Activated T-helper 9 cell treated with anti-CD3 and anti-CD28 coated beads, Interleukin-2, amount 50 U/mL, for 16 hours (primary cell): ENCODE measurements around the gene TNIK.

ENCODE experiments used
- DNase-seq: peaks from one replicate; pipeline ENCODE4 v3.0.0-alpha.2; 2020; ENCODE audit warnings: low read depth

The TNIK gene

DNA sequence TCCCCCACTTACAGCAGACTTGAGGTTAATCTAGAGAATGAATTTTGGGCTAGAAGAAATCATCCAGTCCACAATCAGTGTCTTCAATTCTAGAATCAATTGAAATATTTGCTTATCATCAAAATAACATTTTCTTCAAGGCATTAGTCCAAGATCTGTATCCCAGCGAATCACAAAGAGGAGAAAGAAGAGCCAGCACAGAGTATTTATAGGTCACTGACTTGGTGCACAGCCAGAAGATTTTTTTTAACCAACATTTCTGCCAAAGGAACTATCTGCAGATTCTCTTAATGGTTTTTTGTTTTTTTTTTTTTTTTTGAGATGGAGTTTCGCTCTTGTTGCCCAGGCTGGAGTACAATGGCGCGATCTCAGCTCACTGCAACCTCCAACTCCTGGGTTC lies 178.2 kb downstream of the TNIK start:
- no peak for DNase-seq

DNA sequence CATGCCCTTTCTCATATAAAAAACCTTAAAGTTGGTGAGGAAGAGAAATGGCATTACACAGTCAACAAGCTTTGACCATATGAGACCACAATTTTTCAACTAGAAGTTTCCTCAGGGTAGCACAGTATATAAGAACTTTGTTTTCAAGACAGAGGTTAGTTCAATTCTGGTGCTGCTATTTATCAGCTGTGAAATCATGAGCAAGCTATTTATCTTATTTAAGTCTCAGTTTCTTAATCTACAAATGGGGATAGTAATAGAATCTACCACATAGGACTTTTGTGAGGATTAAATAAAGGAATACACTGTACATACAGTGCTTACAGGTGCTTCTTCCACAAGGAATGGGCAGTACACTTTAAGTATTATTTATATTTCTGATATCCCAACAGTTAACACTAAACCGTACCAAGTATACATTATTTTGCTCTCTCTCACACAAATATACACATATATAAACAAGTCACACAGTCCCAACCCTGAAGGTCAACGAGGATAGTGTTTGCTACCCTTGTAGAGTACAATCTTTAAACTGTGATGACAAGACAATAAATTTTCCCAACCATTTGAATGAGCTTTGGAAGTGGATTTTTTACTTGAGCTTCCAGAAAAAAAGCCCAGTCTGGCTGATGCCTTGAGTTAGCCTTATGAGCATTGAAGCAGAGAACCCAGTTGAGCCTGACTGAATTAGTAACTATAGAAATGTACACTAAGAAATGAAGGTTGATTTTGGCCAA lies 178.8 kb downstream of the TNIK start:
- no peak for DNase-seq

GRCh38 chr3:171279972-171280371 lies 180.2 kb downstream of the TNIK start:
- no peak for DNase-seq

GRCh38 chr3:171278299-171278590 lies 182.0 kb downstream of the TNIK start:
- DNase-seq, result no peak

GRCh38 chr3:171277456-171278298 lies 182.5 kb downstream of the TNIK start:
- no peak for DNase-seq

DNA sequence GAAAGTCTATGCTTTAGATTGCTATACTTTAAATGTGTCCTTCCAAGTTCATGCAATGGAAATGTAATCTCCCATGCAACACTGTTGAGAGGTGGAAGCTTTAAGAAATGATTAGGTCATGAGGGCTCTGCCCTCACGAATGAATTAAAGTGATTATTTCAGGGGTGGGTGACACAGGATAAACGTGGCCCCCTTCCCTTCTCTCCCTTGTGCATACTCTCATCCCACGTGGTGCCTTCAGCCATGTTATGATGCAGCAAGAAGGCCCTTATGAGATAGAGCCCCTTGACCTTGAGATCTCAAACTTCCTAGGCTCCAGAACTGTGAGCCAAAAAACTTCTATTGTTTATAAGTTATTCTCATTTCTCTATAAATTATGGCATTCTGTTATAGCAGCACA lies 183.3 kb downstream of the TNIK start:
- no peak for DNase-seq

GRCh38 chr3:171274222-171274621 lies 186.0 kb downstream of the TNIK start:
- DNase-seq, result no peak

GRCh38 chr3:171270541-171270940 lies 189.7 kb downstream of the TNIK start:
- DNase-seq, result no peak

DNA sequence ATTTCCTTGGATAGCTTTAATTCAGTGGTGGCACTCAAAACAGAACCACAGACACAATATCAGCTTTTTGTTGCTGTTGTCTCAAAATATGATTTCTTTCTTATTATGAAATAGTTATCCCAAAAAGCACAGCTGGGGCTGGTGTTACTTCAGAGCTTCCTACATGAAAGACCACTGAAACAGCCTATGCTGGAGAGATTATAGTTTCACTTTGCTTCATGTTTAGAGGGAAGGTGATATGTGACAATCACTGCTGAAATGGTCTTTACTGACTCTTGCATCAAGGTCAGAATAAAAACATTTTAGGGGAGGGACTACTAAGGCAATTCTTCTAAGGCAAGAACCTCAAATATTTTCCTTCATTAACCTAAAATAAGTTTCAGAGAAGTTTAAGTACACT lies 190.7 kb downstream of the TNIK start:
- DNase-seq, result no peak

GRCh38 chr3:171268677-171269076 lies 191.5 kb downstream of the TNIK start:
- no peak for DNase-seq

GRCh38 chr3:171267104-171267503 lies 193.1 kb downstream of the TNIK start:
- no peak for DNase-seq

GRCh38 chr3:171266740-171267073 lies 193.5 kb downstream of the TNIK start:
- DNase-seq, result no peak

DNA sequence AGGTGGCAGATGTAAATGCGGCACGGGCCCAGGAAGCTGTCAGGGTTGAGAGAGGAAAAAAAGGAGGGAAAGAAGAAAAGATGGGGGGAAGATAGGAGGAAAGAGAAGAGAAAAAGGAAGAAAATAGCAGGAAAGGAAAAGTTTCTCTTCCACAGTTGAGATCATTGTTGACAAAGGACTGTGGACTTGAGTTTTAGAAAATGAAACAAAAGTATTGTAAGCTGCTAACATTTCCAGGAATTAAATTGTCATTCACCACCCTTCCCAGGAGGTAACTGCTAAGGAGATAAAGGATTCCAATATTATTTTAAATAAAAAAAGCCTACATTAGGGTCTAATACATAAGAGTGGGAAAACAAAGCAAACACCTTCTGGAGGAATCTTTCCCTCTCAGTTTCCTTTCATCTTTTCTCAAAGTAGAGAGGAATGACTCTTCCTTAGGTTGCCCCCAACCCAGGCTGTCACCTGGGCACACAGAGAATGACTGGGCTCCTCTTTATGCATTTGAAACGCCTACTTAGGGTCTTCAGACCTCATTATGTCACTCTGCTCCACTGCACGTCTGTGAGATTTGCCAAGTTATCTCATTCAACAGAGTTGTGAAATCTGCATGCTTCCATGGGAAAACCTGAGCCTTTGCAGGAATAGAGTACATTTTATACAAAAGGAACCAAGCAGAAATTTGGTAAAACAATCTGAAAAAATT lies 194.0 kb downstream of the TNIK start:
- no peak for DNase-seq

GRCh38 chr3:171264758-171265157 lies 195.4 kb downstream of the TNIK start:
- no peak for DNase-seq

DNA sequence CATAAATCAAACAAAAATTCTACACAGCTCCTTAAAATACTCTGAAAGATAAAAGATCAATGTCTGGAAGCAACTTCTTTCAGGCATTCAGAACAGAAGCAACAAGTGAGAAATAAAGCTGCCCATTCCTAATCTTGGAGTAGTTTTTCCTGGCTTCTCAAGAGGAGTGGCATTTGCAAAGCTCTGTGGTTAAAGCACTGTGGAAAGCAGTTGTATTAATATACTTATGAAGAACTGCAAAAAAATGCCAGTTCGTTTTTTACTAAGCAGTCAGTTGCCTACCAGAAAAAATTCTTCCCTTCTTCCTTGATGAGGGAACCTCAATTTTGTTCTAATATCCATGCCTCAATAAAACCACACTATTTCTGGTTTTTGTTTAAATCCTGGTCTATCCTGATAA lies 197.8 kb downstream of the TNIK start:
- no peak for DNase-seq

GRCh38 chr3:171261487-171261886 lies 198.7 kb downstream of the TNIK start:
- no peak for DNase-seq

DNA sequence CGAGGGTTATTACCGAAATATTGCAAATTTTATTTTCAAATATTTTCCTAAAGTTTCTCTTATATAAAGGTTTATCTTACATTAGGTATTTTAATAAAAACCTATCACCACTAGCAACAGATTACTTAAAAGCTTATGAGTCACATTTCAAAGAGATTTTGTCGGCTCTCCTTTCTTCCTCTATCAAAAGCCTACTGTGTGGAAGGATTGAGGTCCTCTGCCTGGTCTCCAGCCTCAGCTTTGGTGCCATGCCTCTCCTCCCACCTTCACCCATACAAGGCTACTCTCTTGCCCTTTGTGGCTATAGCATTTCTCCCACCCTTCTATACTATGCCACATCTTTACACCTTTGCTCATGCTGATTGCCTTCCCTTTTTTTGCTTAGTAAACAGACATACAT lies 199.3 kb downstream of the TNIK start:
- no peak for DNase-seq

DNA sequence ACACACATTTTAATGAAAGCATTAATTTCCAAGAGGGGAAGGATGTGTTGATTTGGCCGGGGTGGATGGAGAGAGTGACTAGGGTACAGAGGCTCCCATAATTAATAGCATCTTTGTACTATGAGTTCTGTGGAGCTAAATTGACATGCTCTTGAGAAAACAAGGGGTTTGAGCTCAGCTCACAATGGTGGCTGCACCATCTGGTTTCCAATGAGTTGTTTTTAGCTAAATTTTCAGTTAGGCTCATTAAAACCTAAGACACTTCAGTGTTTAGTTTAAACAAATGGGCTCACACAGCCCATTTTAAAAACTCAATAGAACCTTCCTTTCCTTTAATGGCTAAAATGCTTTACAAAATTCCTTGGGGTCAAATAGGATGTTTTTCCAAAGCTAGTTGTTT lies 199.7 kb downstream of the TNIK start:
- no peak for DNase-seq

DNA sequence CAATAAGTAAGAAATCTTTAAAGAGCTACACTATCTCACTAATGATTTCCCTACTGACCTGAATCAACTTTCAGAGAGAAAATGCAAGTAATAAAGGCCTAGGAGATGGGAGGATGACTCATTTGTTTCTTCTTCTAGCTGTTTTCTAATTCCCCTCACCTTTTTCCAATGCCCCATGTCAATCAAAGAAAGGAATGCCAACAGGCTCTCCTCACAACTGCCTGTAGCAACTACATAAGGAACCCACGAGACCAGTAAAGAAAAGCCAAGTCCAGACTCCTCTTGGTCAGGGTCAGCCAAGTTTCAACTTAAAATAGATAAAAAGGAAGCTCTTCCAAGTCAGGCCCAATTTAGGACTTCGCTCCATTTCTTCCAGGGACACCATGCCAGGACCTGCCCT lies 201.9 kb downstream of the TNIK start:
- no peak for DNase-seq

GRCh38 chr3:171257251-171258203 lies 202.7 kb downstream of the TNIK start:
- no peak for DNase-seq

- no peak for DNase-seq
Measured at GRCh38 chr3:171256445-171257250, 203.6 kb downstream of the TNIK start.
